Activated CD4-positive, alpha-beta T cell treated with anti-CD3 and anti-CD28 coated beads, Interleukin-2, Interleukin-4, amounts not matched to agents 100 ng/mL and 50 ng/mL, durations not matched to agents 16 hours and 8 hours (primary cell): Measurements from ENCODE around the gene DNAJC15.

Experiments used
- DNase-seq: peaks from one replicate; pipeline ENCODE4 v3.0.0-alpha.2; 2020; ENCODE audit warnings: low spot score

The DNAJC15 gene

GRCh38 chr13:43157796-43158195 is 134.4 kb downstream of the DNAJC15 start:
- DNase-seq = no peak

GRCh38 chr13:43158516-43158915 is 135.1 kb downstream of the DNAJC15 start:
- DNase-seq = no peak

DNA sequence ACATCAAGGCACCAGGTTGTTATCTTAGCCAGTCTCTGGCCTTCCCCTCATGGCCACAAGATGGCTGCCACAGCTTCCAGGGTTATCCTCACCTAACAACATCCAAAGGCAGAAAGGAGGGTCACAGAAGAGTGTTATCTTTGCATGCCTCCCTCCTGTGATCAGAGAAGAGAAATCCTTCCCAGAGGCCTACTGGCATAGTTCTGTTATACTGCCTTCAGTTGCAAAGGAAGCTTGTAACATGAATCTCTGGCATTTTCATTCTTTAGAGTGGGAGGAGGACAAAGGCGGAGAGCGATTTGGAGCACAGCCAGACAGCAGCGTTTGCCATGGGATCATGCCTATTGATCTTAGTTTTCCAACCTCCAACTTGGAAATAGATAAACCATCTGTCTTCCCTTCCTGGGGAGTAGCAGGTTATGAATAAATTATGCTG is 135.7 kb downstream of the DNAJC15 start:
- DNase-seq = no peak
